Measurements from ENCODE around the gene ZNF524.
A peak's percentile ranks its signal among the peaks of the same experiment; 100 is the strongest.

The ZNF524 gene

GRCh38 chr19:55621673-55622231, 21.7 kb downstream of the ZNF524 start:
- no peak for DNase-seq

DNA sequence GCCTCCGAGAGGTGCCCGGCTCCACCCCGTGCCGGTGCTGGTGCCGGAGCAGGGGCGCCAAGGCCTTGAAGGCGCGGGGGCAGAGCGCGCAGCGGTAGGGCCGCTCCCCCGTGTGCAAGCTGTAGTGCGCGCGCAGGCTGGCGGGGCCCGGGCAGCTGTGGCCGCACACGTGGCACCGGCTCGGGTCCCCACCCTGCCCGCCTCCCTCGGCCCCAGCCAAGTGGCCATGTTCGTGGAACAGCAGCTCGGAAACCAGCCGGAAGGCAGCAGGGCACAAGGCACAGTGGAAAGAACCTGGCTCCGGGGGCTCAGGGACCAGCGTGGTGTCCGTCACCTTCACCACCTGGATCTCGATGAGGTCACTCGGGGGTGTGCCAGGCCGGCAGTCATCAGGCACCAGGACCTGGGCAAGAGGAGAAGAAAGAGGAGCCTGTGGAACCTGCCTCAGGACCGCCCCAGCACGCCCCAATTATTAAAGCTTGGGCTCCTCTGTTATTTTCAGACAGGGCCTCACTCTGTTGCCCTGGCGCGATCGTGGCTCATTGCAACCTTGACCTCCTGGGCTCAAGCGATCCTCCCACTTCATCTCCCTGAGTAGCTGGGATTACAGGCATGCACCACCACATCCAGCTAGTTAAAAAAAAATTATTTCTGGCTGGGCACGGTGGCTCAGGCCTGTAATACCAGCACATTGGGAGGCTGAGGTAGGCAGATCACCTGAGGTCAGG, 22.3 kb downstream of the ZNF524 start:
- DNase-seq = no peak

DNA sequence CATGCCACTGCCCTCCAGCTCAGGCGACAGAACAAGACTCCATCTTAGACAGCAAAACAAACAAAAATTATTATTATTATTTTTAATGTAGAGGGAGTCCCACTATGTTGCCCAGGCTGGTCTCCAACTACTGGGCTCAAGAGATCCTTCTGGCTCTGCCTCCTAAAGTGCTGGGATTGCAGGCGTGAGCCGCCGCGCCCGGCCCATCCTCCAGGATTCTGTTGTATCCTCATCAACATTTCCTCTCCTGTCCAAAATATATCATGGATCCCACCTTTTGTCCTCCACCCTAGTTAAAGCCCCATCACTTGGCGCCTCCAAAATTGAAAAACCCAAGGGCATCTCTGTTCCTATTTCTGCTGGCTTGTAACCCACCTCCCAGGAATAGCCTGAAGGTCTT, 23.0 kb downstream of the ZNF524 start:
- DNase-seq = no peak

DNA sequence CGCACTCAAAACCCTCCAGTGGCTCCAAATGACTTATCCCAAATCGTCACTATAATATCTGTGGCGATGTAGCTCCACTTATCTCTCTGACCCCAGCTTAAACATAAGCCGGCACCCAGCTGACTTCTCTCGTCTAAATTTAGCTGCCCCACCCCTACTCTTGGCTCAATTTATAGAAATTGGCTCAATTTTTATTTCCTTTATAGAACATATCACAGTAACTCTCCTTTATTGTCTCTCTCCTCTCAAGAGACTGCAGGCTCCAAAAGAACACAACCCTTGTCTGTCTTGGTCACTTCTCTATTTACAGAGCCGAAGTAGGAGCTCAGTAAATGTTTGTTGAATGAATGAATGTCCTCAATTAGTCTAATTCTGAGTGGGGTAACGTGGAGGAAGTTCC, 23.5 kb downstream of the ZNF524 start:
- DNase-seq = no peak

GRCh38 chr19:55624109-55625003, 24.3 kb downstream of the ZNF524 start, which contains the start of gene ZNF784:
Gene ZNF784 (minus strand): TSS chr19:55624566. CDS start chr19:55624561, 5 bp downstream.
- peak; percentile 84 for DNase-seq

GRCh38 chr19:55625004-55625326, 24.9 kb downstream of the ZNF524 start:
- no peak for DNase-seq

- DNase-seq = no peak
These were observed 26.3 kb downstream of the ZNF524 start for GRCh38 chr19:55626350-55626749.

GRCh38 chr19:55632463-55632834, 32.4 kb downstream of the ZNF524 start:
- peak; percentile 98 for DNase-seq

DNA sequence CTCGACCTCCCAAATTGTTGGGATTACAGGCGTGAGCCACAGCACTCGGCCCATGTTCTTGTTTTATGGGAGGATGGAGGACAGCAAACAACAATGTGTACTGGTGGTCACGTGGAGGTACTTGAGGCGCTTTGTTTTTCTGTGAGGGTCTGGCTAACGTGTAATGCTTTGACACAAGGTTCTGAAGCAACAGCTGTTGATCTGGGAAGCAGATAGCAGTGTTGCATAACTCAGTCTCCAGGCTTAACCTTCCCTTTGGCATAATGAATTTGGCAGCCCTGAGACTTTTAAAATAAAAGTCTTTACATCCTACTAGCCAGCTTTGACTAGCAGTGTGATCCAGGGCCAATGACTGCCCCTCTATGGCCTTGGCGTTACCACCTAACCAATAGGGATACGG, 33.8 kb downstream of the ZNF524 start:
- DNase-seq = no peak

- no peak for DNase-seq
These were observed 35.2 kb downstream of the ZNF524 start for GRCh38 chr19:55635334-55635717.

DNA sequence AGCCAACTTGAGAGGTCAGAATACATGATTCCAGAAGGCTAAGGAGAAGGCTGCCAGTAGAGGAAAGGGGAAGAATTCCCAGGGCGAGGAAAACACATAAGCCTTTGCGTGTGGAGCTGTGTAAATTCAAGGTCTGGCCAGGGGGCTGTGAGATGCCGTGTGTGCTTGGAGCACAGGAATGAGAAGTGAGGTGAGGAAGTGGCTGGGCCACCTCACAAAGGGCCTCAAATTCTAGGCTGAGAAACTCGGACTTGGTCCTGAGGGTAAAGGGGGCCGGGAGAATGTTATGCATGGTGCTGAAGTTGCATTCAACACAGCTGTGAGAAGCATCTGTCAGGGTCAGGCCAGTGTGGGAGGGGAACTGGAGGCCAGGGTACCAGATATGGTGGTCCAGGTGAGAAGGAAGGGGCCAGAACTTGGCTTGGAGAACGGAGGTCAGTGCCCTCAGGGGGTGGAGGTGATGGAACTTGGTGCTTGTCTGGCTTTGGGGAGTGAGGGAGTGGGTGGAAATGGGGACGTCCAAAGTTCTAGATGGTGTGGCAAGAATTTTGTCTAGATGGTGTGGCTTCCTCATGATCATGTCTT, 35.9 kb downstream of the ZNF524 start:
- DNase-seq = no peak

DNA sequence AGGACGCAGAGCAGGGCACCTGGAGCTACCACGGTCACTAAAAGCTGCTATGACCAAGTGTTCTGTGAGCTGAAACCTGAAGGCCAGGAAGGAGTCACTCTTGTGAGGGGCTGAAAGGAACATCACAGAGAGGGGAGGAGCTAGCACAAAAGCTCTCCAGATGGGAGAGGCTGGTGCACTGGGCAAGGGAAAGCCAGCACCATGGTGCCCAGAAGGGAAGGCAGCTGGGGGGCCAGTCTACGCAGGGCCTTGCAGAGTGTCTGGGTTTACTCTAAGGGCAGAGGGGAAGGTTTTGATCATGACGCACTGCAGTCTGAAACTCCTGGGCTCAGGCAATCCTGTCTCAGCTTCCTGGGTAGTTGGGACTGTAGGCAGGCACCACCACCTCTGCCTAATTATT, 36.6 kb downstream of the ZNF524 start:
- no peak for DNase-seq

GRCh38 chr19:55637534-55637933, 37.4 kb downstream of the ZNF524 start:
- no peak for DNase-seq

DNA sequence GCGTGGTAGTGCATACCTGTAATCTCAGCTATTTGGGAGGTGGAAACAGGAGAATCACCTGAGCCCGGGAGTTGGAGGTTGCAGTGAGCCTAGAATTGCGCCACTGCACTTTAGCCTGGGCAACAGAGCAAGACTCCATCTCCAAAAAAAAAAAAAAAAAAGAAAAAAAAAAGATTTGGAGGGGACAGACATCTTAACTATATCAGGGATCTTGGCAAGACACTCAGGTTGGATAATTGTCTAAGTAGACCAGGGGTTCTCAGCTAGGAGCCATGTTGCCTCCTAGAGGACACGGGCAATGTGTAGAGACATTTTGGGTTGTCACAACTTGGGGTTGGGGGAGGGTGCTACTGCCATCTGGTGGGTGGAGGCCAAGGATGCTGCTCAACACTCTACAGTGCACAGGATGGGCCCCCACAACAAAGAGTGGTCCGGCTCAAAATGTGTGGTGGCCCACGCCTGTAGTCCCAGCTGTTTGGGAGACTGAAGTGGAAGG, 38.8 kb downstream of the ZNF524 start:
- no peak for DNase-seq

DNA sequence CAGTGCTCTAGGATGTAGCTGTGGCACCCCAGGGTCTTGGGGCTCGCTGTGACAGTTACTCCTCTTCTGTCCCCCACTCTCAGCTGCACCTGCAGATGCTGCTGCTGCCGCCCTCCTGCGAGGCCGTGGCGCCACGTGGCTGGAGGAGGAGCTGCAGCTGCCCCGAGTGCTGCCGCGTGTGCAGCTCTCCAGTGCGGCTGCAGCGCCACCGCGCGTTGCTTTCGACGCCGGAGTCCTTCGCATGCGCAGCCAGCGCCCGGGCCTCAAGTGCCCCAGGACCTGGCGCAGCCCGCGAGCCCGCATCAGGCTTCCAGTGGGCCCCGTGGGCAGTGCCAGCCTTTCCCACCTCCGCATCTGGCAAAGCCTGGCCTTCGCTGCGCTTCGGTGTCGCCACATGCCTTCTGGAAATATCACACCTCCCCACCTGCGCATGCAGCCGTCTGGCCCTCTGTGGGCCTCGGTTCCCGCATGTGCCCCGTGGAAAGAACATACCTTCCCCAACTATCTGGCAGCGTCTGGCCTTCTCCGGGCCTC, 40.0 kb downstream of the ZNF524 start:
- DNase-seq = peak; percentile 56

DNA sequence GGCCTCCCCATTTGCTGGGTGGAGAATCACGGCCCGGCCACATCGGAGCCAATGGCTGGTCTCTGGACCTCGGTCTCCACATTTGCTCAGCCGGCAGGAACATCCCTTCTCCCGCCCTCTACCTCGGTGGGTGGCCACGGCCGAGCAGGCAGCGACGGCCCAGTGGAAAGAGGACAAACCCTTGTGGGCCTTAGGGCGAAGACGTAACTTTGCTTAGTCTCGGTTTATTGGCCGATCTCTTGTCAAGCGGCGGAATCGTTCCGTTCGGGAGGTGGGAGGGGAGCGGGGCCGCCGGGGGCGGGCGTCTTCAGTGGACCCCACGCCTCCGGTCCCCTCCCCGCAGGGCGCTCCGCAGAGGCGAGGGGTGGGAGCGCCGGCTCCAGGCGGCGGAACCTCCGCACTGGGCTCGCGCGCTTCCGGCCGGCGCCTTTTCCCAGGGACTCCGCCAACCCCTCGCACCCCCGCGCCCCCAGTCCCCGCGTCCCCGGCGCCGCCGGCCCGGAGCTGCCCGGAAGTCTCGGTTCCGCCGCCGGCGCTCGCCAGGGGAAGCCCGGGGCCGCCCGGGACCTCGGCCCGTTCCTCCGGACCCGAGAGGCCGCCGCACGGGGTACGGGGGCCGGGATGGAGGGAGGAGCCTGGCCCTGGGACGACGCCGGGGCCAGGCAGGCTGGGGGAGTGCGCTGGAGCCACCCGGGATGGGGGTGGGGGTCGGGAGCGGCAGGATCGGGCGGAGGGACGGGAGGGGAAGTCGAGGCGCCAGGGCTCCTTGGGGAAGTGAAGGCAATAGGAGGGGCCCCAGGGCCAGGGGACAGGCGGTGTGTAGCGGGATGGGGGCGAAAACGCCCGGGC, 40.7 kb downstream of the ZNF524 start, which contains the start of gene ZNF580:
Gene ZNF580, plus strand, starts transcription at position 426 of the 849 bp plus-strand sequence. CDS start 1,507 bp downstream, outside the sequence.
- DNase-seq = peak; percentile 57

DNA sequence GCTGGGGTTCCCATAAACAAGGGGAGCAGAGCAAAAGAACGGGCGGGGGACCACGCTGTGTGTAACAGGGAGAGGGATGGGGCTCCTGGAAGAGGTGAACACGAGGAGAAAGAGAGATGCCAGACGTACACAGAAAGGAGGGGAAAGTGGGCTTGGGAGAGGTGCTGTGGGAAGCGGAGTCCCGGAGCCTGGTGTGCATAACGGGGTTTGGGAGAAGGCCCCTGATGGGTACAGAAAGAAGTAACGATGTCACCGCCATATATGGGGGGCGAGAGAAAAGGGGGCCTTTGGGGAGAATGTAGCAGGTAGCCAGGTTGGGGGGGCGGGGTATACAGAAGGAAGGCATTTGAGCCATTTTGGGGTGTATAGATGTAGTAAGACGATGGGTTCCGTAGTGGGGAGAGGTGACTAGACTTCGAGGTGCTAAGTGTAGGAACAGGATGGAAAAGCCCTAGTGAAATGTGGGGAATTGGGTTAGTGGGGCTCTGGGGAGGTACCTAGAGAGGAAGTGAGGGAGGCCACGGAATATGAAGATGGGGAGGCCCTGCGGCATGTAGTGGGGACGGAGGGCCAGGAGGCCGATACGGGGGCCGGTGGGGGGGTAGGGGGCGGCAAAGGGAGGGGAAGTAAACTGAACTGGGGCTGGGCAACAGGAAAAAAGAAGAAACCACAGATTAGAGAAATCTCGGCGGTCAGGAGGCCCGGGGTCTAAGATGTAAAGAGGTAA, 41.5 kb downstream of the ZNF524 start:
- DNase-seq = no peak

DNA sequence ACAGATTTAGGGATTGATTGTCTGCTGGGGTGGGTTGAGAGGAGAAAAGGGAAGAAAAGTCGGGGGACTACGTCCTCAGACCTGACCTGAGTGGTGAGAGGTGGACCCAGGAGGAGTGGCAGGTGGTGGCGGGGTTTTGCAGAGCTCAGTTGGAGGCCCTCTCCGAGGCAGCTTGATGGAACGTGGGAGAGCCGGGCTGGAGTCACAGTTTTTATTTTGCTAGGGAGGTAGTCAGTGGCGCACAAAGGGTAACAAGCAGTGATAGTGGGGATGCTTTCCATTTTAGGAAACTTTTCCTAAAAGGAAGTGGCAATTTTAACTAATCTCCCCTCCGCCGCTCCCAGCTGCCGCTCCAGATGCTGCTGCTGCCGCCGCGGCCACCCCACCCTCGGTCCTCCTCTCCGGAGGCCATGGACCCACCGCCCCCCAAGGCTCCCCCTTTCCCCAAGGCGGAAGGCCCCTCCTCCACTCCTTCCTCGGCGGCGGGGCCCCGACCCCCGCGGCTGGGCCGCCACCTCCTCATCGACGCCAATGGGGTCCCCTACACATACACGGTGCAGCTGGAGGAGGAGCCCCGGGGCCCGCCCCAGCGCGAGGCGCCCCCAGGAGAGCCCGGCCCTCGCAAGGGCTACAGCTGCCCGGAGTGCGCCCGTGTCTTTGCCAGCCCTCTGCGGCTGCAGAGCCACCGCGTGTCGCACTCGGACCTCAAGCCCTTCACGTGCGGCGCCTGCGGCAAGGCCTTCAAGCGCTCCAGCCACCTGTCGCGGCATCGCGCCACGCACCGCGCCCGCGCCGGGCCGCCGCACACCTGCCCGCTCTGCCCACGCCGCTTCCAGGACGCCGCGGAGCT, 42.3 kb downstream of the ZNF524 start:
- no peak for DNase-seq

- DNase-seq = peak; percentile 52
These were observed 43.2 kb downstream of the ZNF524 start, which contains the start of gene ZNF581 for GRCh38 chr19:55643003-55643886. Gene ZNF581 (plus strand): TSS chr19:55643649. CDS start chr19:55644572, 923 bp downstream.
